BLaER1 (cell line): ENCODE data around the gene MC4R.
"Not testable (repeated sequence)": the region's sequence is repeated elsewhere in the genome, so short reads cannot be mapped to it uniquely, and the experiment has no call there.

ENCODE experiments used
- H3K27ac ChIP-seq: shearing (Covaris generic); formaldehyde crosslinking; 2 replicates; pipeline ENCODE4 v1.8.1; 2022
- H3K27me3 ChIP-seq: shearing (Covaris generic); formaldehyde crosslinking; 2 replicates; pipeline ENCODE4 v1.8.1; 2022
- H3K36me3 ChIP-seq: shearing (Covaris generic); formaldehyde crosslinking; 2 replicates; pipeline ENCODE4 v1.8.1; 2022
- H3K4me1 ChIP-seq: shearing (Covaris generic); formaldehyde crosslinking; 2 replicates; pipeline ENCODE4 v1.8.1; 2022
- H3K4me2 ChIP-seq: shearing (Covaris generic); formaldehyde crosslinking; 2 replicates; pipeline ENCODE4 v1.8.1; 2022
- H3K4me3 ChIP-seq: shearing (Covaris generic); formaldehyde crosslinking; 2 replicates; pipeline ENCODE4 v1.8.1; 2022
- H3K9ac ChIP-seq: shearing (Covaris generic); formaldehyde crosslinking; 2 replicates; pipeline ENCODE4 v1.8.1; 2022
- H3K9me3 ChIP-seq: shearing (Covaris generic); formaldehyde crosslinking; 2 replicates; pipeline ENCODE4 v1.8.1; 2022
- H4K20me1 ChIP-seq: shearing (Covaris generic); formaldehyde crosslinking; 2 replicates; pipeline ENCODE4 v1.8.1; 2022
- Cebpa-rat ChIP-seq: shearing (Covaris generic); IDR thresholded peaks from 2 replicates; pipeline ENCODE4 v1.8.1; 2022

Gene MC4R

GRCh38 chr18:60372596-60372995 is at the start of gene MC4R:
Gene MC4R (minus strand): TSS chr18:60372775. CDS start chr18:60372349, 426 bp downstream.
- Histone ChIP-seq H3K9me3 (no peaks in the 10 kb centered on the region), H3K4me3 (no peak within 1 kb of the TSS), H4K20me1 (no peaks in the 10 kb centered on the region)

DNA sequence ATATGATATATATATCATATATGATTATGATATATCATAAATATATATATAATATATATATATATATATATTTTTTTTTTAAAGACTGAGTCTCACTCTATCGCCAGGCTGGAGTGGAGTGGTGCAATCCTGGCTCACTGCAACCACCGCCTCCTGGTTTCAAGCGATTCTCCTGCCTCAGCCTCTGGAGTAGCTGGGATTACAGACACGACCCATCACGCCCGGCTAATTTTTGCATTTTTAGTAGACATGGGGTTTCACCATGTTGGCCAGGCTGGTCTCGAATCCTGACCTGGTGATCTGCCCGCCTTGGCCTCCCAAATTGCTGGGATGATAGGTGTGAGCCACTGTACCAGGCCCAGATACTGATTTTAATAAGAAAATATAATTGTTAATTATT is 49.7 kb upstream of the MC4R start:
- H3K9ac ChIP-seq, H3K9me3 ChIP-seq, H3K27me3 ChIP-seq, H3K4me1 ChIP-seq, H3K4me3 ChIP-seq, H4K20me1 ChIP-seq, H3K27ac ChIP-seq, H3K36me3 ChIP-seq, H3K4me2 ChIP-seq: not testable (repeated sequence)

More at GRCh38 chr18:60372596-60372995, at the start of gene MC4R:
- Histone ChIP-seq H3K36me3 (no peaks in the 10 kb centered on the region), H3K27ac (no peak within 1 kb of the TSS), H3K9ac (no peak within 1 kb of the TSS), H3K4me2 (peak within 1 kb of the TSS; percentile 54), H3K4me1 (peaks cover 13% of the 10 kb centered on the region), H3K27me3 (no peaks in the 10 kb centered on the region)
- TF ChIP-seq Cebpa-rat, result no peak

- no peak for TF ChIP-seq Cebpa-rat
- no peaks in the 10 kb centered on the region; the same call in 1 of the 2 replicates for H3K9me3 ChIP-seq
Observed at GRCh38 chr18:60421356-60422118, 49.0 kb upstream of the MC4R start.

GRCh38 chr18:60417946-60418345 is 45.4 kb upstream of the MC4R start:
- Histone ChIP-seq H3K36me3 (no peaks in the 10 kb centered on the region), H3K4me2 (no peak overlapping the region), H3K4me1 (no peaks in the 10 kb centered on the region), H4K20me1 (no peaks in the 10 kb centered on the region), H3K27ac (no peak overlapping the region), H3K4me3 (no peak overlapping the region), H3K9me3 (no peaks in the 10 kb centered on the region; the same call in 1 of the 2 replicates), H3K27me3 (no peaks in the 10 kb centered on the region), H3K9ac (no peak overlapping the region)
- no peak for TF ChIP-seq Cebpa-rat

More at GRCh38 chr18:60421356-60422118, 49.0 kb upstream of the MC4R start:
- H3K9ac ChIP-seq, result no peak overlapping the region
- H3K4me2 ChIP-seq, result no peak overlapping the region
- H3K4me1 ChIP-seq, result no peaks in the 10 kb centered on the region
- H3K36me3 ChIP-seq, result no peaks in the 10 kb centered on the region
- no peak overlapping the region for H3K4me3 ChIP-seq
- no peaks in the 10 kb centered on the region for H4K20me1 ChIP-seq
- H3K27ac ChIP-seq, result no peak overlapping the region
- H3K27me3 ChIP-seq, result no peaks in the 10 kb centered on the region

- Histone ChIP-seq H3K9me3 (no peaks in the 10 kb centered on the region), H3K9ac (no peak overlapping the region), H3K4me1 (no peaks in the 10 kb centered on the region), H3K4me3 (no peak overlapping the region), H3K36me3 (no peaks in the 10 kb centered on the region), H4K20me1 (no peaks in the 10 kb centered on the region), H3K27me3 (no peaks in the 10 kb centered on the region), H3K4me2 (no peak overlapping the region), H3K27ac (no peak overlapping the region)
- TF ChIP-seq Cebpa-rat, result no peak
Observed at GRCh38 chr18:60413944-60414547, 41.5 kb upstream of the MC4R start.

- no peaks in the 10 kb centered on the region for H3K9me3 ChIP-seq
- H3K27me3 ChIP-seq, result no peaks in the 10 kb centered on the region
- H3K27ac ChIP-seq, result no peak overlapping the region
- no peaks in the 10 kb centered on the region for H4K20me1 ChIP-seq
- H3K4me3 ChIP-seq, result no peak overlapping the region
- no peaks in the 10 kb centered on the region for H3K36me3 ChIP-seq
- no peak overlapping the region for H3K4me2 ChIP-seq
- no peaks in the 10 kb centered on the region for H3K4me1 ChIP-seq
- TF ChIP-seq Cebpa-rat, result no peak
- H3K9ac ChIP-seq, result no peak overlapping the region
Observed at GRCh38 chr18:60411715-60412114, 39.1 kb upstream of the MC4R start.

DNA sequence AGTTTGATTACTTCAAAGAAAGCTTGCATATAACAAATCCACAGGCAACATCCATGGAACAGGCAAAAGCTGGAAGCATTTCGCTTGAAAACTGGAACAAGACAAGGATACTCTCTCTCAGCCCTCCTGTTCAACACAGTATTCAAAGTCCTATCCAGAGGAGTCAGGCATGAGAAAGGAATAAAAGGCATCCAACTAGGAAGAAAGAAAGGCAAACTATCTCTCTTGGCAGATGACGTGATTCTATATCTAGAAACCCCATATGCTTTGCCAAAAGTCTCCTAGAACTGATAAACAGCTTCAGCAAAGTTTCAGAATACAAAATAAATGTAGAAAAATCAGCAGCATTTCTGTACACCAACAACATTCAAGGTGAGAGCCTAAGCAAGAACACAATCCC is 34.1 kb upstream of the MC4R start:
- no peak overlapping the region for H3K4me2 ChIP-seq
- H4K20me1 ChIP-seq, result no peaks in the 10 kb centered on the region
- no peaks in the 10 kb centered on the region for H3K4me1 ChIP-seq
- H3K9me3 ChIP-seq, result no peaks in the 10 kb centered on the region
- no peak overlapping the region for H3K27ac ChIP-seq
- no peak overlapping the region for H3K4me3 ChIP-seq
- no peak for TF ChIP-seq Cebpa-rat
- H3K36me3 ChIP-seq, result no peaks in the 10 kb centered on the region
- no peaks in the 10 kb centered on the region for H3K27me3 ChIP-seq
- no peak overlapping the region for H3K9ac ChIP-seq

- no peak overlapping the region for H3K9ac ChIP-seq
- H3K4me2 ChIP-seq, result no peak overlapping the region
- no peak overlapping the region for H3K4me3 ChIP-seq
- H3K27ac ChIP-seq, result no peak overlapping the region
- no peaks in the 10 kb centered on the region for H3K27me3 ChIP-seq
- no peaks in the 10 kb centered on the region for H3K9me3 ChIP-seq
- H4K20me1 ChIP-seq, result no peaks in the 10 kb centered on the region
- TF ChIP-seq Cebpa-rat, result no peak
- no peaks in the 10 kb centered on the region for H3K4me1 ChIP-seq
- no peaks in the 10 kb centered on the region for H3K36me3 ChIP-seq
Observed at GRCh38 chr18:60404486-60405085, 32.0 kb upstream of the MC4R start.

DNA sequence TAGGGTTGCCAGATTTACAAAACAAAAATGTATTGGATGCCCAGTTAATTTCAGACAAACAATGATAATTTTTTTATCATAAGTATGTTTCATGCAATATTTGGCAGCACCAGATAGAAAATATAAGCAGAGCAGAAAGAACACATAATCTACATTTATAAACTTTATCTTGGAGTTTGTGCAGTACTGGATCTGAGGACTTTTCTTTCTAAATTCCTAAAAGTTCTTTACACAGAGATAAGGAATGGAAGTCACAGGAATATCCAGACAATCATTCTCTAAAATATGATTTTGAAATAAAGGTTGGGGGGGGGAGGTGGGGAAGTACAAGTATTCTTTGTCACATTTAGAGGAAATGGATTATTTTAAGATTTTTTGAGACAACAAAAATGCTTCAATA is 28.8 kb upstream of the MC4R start:
- no peaks in the 10 kb centered on the region for H3K4me1 ChIP-seq
- no peaks in the 10 kb centered on the region for H4K20me1 ChIP-seq
- H3K9ac ChIP-seq, result no peak overlapping the region
- H3K27ac ChIP-seq, result no peak overlapping the region
- H3K9me3 ChIP-seq, result no peaks in the 10 kb centered on the region
- no peak overlapping the region for H3K4me2 ChIP-seq
- TF ChIP-seq Cebpa-rat, result no peak
- no peaks in the 10 kb centered on the region for H3K27me3 ChIP-seq
- no peak overlapping the region for H3K4me3 ChIP-seq
- no peaks in the 10 kb centered on the region for H3K36me3 ChIP-seq

- no peak for TF ChIP-seq Cebpa-rat
- H3K27me3 ChIP-seq, result no peaks in the 10 kb centered on the region
- H4K20me1 ChIP-seq, result no peaks in the 10 kb centered on the region
- H3K27ac ChIP-seq, result no peak overlapping the region
- no peak overlapping the region for H3K4me3 ChIP-seq
- H3K9me3 ChIP-seq, result no peaks in the 10 kb centered on the region
- H3K9ac ChIP-seq, result no peak overlapping the region
- peaks cover 17% of the 10 kb centered on the region for H3K4me1 ChIP-seq
- no peaks in the 10 kb centered on the region for H3K36me3 ChIP-seq
- H3K4me2 ChIP-seq, result no peak overlapping the region
Observed at GRCh38 chr18:60391571-60392226, 19.1 kb upstream of the MC4R start.
